ENCODE results near the gene TFF1.

TFF1 gene

DNA sequence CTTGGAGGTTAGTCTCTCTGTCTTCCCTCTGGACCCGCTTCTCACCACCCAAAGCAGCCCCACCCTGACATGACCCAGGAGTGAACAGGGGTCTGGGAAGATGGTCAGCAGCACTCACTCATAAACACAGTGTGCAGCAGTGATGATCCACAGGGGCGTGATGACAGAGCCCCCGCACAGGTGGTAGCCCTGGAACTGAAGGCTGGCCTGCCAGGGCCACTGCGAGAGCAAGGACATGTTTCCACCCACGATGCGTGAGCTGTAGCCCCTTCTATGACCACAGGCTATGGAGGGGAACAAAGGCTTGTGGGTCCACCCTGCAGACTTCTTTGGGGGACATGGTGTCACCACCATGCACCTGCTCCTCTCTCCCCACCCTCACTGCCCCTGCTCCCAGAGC lies 16.6 kb upstream of the TFF1 start:
- Histone ChIP-seq H3K9me3 (no peaks in the 10 kb centered on the region), H3K36me3 (no peaks in the 10 kb centered on the region), H3K27me3 (peaks cover 18% of the 10 kb centered on the region; the same call in 1 of the 2 replicates), H3K4me1 (no peaks in the 10 kb centered on the region), H3K4me3 (ENCODE audit: low read depth, low read length) (no peak overlapping the region)
- TF ChIP-seq, protein P1, sequence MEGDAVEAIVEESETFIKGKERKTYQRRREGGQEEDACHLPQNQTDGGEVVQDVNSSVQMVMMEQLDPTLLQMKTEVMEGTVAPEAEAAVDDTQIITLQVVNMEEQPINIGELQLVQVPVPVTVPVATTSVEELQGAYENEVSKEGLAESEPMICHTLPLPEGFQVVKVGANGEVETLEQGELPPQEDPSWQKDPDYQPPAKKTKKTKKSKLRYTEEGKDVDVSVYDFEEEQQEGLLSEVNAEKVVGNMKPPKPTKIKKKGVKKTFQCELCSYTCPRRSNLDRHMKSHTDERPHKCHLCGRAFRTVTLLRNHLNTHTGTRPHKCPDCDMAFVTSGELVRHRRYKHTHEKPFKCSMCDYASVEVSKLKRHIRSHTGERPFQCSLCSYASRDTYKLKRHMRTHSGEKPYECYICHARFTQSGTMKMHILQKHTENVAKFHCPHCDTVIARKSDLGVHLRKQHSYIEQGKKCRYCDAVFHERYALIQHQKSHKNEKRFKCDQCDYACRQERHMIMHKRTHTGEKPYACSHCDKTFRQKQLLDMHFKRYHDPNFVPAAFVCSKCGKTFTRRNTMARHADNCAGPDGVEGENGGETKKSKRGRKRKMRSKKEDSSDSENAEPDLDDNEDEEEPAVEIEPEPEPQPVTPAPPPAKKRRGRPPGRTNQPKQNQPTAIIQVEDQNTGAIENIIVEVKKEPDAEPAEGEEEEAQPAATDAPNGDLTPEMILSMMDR (IDR thresholded peaks at IDR 0.05; ENCODE audit: low read depth, low read length), result no peak
- no peak for DNase-seq

DNA sequence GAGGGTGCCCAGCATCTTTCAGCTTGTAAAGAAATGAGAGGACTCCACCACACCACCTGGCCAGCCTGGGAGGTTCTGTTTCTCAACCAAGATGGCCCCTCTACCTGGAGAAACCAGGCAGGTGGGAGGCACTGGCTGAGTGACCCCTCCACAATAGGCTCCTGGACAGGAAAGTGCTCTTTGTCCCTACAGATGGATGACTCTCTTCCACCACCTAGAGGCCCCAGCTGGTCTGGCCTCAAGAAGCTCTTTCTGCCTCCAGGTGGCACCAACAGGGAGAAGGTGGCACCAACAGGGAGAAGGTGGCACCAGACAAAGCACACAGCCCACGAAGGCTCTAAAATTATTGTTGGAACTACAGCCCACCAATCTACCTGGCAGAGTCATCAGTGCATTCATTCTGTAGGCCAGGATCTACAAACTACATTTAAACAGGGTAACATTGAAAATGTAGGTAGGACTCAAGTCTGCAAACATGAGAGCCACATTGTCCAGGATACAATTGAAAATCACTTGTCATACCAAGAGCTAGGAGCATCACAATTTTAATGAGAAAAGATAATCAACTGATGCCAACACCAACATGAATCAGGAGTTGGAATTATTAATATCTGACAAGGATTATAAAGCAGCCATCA lies 15.1 kb upstream of the TFF1 start:
- no peaks in the 10 kb centered on the region for H3K4me1 ChIP-seq
- H3K9me3 ChIP-seq, result no peaks in the 10 kb centered on the region
- no peak overlapping the region for H3K4me3 ChIP-seq (ENCODE audit: low read depth, low read length)
- peak; percentile 29 for DNase-seq
- peaks cover 17% of the 10 kb centered on the region; the same call in 1 of the 2 replicates for H3K27me3 ChIP-seq
- no peaks in the 10 kb centered on the region for H3K36me3 ChIP-seq
- TF ChIP-seq, protein P1 (IDR thresholded peaks at IDR 0.05; ENCODE audit: low read depth, low read length), result peak; percentile 69

DNA sequence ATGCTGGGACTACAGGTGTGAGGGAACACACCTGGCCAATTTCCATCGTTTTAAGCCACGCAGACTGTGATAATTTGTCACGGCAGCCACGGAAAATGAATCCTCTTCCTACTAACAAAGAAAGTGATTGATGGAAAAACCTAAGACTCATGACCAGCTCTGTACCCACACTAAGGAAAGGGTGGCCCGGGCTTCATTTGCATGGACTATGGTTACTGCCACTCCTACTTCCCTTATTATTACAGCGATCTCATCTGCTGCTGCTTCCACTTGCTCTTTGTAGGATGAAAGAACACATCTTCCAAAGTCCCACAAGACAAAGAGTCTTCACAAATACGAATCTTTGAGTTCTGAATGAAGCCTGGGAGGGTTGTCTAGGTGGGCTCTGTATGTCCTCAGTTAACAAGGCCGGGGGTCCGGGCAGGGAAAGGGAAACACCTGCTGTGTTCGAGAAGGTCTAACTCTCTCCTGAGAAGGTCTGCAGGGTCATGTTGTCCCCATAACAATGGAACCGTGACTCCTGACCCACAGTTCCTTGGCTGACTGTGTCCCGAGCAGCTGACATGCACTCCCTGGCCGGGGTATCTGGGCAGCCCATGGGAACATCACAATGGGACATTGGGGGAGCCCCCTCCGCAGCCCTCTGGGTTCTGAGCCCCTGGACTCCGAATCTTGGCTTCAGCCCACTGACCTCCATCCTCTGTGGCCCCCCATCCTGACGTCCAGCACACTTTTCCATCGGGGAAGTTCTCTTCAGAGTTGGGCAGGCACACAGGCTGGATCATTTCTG lies 13.3 kb upstream of the TFF1 start:
- TF ChIP-seq, protein P1 (IDR thresholded peaks at IDR 0.05; ENCODE audit: low read depth, low read length), result no peak
- H3K4me3 ChIP-seq (ENCODE audit: low read depth, low read length), result no peak overlapping the region
- no peaks in the 10 kb centered on the region for H3K36me3 ChIP-seq
- peaks cover 8% of the 10 kb centered on the region; the same call in 1 of the 2 replicates for H3K27me3 ChIP-seq
- H3K9me3 ChIP-seq, result no peaks in the 10 kb centered on the region
- DNase-seq, result no peak
- no peaks in the 10 kb centered on the region for H3K4me1 ChIP-seq

DNA sequence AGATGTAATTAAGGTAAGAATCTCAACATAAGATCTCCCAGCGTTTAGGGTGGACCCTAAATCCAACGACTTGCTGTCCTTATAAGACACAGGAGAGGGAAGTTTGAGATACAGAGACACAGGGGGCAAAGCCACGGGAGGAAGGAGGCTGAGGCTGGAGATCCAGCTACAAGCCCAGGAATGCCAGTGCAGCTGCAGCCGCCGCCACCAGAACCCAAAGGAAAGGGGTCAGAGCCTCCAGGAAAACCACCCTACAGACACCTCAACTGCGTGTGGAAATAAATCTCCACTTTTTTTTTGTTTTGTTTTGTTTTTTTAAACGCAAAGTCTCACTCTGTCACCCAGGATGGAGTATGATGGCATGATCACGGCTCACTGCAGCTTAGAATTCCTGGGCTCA lies 12.1 kb upstream of the TFF1 start:
- no peak for DNase-seq
- Histone ChIP-seq H3K36me3 (no peaks in the 10 kb centered on the region), H3K9me3 (no peaks in the 10 kb centered on the region), H3K4me1 (no peaks in the 10 kb centered on the region), H3K4me3 (ENCODE audit: low read depth, low read length) (no peak overlapping the region), H3K27me3 (peaks cover 8% of the 10 kb centered on the region; the same call in 1 of the 2 replicates)
- TF ChIP-seq, protein P1 (IDR thresholded peaks at IDR 0.05; ENCODE audit: low read depth, low read length), result no peak

DNA sequence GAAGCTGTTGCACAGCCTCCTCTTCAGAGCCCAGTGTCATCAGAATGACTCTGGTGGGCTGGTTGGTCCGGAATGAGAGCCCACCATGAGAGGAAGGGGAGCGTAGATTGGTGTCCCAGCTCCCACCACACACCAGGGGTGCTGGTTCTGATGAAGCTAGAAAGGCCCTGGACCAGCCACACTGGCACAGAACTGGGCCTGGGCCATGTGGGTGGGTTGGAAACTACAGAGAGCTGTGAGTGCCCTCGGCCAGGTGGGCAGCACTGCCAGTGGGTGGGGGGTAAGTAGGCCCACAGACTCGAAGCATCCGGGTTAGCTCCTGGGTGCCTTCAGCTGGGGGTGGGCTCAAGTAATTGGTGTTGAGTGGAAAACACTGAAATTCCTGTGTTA lies 11.6 kb upstream of the TFF1 start:
- Histone ChIP-seq H3K36me3 (no peaks in the 10 kb centered on the region), H3K4me3 (ENCODE audit: low read depth, low read length) (no peak overlapping the region), H3K27me3 (peaks cover 8% of the 10 kb centered on the region; the same call in 1 of the 2 replicates), H3K4me1 (no peaks in the 10 kb centered on the region), H3K9me3 (no peaks in the 10 kb centered on the region)
- TF ChIP-seq, protein P1 (IDR thresholded peaks at IDR 0.05; ENCODE audit: low read depth, low read length), result no peak
- no peak for DNase-seq
